Gastroesophageal sphincter (tissue), 3 donors: Measurements from ENCODE around the gene CHRND.

ENCODE experiments used
- POLR2A ChIP-seq, 2 donors: fragments of 450-650 bp; IDR thresholded peaks; one replicate each; pipeline ENCODE4 v1.6.1; 2017; ENCODE audit warnings: antibody characterized with exemption in 2 of 2, mild to moderate bottlenecking in 2 of 2, moderate library complexity in 1 of 2
- TF ChIP-seq, protein P1 (sequence below), 4 experiments: fragments of 200-600 bp in 2 of 4; fragments of 450-650 bp in 2 of 4; sonication (generic) in 1 of 4; IDR thresholded peaks; one replicate each; pipeline ENCODE4 v1.5.1; 2017 to 2019; ENCODE audit warnings: antibody characterized with exemption in 4 of 4, mild to moderate bottlenecking in 2 of 4, moderate library complexity in 2 of 4

DNA sequence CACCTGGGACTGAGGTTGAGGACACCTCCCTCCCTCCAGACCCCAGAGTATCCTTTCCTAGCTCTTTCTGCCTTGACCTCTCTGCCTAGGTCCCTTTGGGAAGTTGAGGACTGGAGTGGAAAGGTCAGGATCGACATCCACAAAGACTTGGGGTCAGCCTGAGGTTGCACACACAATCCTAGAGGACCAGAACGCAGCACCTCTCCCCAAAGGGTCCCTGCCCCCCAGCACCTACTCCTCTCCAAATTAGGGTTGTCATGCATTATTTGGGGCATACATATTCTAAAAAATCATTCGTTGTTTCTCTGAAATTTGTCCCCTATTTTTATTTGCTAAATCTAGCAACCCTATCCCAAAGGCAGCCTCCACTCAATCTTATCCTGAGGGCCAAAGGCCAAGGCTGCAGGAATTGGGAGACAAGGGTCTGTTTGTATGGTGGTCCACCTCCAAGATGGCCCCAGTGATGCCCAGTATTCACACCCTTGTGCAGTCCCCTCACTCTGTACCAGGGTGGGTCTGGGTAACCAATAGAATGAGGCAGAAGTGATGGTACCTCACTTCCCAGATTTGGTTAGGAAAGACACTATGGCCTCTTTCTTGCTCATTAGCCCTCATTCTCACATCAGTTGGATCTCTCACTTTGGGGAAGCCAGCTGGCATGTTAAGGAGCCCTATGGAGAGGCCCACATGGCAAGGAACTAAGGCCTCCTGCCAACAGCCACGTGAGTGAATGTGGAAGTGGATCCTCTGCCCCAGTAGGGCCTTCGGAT lies 10.0 kb downstream of the CHRND start:
- TF ChIP-seq, protein P1, sequence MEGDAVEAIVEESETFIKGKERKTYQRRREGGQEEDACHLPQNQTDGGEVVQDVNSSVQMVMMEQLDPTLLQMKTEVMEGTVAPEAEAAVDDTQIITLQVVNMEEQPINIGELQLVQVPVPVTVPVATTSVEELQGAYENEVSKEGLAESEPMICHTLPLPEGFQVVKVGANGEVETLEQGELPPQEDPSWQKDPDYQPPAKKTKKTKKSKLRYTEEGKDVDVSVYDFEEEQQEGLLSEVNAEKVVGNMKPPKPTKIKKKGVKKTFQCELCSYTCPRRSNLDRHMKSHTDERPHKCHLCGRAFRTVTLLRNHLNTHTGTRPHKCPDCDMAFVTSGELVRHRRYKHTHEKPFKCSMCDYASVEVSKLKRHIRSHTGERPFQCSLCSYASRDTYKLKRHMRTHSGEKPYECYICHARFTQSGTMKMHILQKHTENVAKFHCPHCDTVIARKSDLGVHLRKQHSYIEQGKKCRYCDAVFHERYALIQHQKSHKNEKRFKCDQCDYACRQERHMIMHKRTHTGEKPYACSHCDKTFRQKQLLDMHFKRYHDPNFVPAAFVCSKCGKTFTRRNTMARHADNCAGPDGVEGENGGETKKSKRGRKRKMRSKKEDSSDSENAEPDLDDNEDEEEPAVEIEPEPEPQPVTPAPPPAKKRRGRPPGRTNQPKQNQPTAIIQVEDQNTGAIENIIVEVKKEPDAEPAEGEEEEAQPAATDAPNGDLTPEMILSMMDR (IDR thresholded peaks at IDR 0.05): no peak
- no peak for TF ChIP-seq POLR2A (IDR thresholded peaks at IDR 0.05)
